ENCODE data around the gene ATP10B.

ATP10B gene

DNA sequence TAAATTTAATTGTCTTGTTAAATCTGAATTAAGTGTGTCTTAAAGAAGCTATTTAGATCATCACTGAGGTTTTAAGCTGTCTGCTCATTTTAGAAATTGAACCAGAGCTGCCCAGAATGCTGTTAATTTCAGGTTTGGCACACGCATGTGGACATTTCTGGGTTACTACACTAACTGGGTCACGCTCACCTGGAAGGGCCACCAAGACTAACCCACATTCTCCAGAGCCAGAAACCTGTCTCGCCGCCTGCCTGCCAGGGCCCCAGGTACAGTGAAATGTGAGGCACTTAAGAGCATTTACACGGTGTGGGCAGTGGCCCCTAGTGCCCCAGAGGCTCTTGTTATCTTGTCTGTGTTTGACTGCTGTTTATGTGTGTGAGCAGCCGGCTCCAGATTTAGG, 46.6 kb downstream of the ATP10B start:
- DNase-seq: no peak

DNA sequence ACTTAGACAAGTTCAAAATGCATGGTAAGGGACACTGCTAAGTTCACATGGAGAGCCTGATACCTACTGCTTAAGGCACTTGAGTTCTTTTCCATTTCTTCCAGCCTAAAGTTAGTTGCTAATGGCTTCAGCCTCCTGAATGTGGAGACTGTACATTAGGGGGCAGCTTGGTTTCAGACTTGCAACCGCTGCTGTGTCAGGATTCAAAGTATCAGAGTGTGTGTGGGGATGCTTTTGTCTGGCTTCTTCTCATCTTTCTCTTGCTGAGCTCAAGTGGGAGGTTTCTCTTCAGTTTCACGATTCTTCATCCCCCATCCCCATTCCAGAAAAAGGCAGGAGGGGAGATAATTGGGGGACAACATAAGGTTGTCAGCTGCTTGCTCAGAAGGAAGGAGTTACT, 49.4 kb downstream of the ATP10B start:
- no peak for DNase-seq

DNA sequence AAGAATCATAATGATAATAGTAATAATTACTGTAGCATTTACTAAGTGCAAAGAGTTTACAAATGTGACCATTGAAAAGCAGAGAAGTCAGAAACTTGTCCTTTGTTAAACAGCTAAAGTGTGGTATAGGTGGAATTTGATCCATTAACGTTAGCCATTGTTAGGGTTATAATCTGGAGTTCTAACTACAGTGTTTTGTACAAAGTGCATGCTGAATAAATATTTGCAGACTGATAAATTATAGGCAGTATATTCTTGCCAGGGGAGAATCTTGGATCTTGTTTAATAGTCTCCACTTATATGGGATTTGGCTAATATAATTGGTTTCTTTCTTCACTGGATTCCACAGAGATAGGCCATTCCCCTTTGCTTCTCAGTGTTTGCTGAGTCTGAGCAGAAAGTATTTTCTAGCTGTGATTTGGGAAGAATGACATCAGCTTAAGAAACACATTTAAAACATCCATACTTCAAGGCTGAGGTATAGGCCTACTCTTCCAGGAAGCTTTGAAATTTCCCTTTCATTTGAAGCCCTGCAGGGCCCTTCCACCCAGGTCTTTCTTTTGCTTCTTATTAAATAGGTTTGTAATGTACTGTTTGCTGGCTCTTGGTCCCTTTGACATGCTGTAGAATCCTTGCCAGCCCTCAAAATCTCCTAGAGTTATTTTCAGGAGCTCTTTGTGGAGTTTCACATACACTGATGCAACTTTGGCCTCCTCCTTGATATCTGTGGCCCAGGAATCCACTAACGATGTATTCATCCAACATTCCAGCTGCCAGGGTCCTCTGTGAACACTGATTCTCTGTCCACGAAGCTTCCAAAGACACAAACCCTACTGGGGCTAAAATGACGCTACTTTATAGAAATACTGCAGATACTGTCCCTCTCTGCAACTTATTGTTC, 51.4 kb downstream of the ATP10B start:
- no peak for DNase-seq

DNA sequence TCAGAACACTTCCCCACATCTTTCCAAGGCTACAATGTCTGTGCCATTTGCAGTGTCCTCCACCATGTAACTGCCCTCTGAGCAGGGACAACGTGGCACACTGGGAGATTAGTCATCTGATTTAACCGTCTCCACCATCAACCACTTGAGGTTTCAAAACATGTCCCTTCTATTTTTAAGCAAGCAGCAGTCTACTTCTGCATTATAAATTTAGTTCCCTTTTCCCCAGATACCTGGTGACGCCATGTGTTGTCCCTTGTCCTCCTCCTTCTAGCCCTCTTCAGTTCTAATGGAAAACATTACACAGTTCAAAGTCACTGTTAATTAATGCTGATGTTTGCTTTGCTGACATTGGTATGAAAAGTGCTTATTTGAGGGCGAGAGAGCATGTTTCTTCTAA, 52.8 kb downstream of the ATP10B start:
- DNase-seq: no peak

DNA sequence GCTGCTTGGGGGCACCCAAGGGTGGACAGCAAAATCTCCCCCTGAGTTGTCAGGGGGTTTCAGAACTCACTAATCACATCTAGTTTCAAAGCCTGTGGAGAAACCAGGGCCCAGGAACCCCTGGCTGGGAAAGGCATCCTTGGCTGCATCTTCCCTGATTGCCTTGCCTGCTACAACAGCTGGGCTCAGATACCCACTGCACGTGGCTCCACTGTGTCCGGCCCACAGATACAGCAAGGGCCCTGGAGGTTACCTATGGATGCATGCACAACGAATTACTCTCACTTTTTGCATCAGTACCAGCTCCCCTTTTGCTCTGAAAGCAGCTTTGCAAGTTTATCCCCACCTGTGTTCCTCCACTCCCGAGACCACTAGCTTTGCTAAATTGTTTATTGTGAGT, 55.0 kb downstream of the ATP10B start:
- DNase-seq: no peak

DNA sequence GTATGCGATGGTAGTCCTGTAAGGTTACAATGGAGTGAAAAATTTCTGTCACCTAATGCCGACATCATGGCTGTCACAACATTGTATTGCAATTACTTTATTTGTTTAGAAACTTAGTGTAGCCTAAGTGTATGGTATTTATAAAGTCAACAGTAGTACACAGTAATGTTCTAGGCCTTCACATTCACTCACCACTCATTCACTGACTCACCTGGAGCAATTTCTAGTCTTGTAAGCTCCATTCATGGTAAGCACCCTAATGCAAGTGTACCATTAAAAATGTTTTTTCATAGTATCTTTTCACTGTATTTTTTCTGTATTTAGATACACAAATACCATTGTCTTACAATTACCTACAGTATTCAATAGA, 58.5 kb downstream of the ATP10B start:
- no peak for DNase-seq

DNA sequence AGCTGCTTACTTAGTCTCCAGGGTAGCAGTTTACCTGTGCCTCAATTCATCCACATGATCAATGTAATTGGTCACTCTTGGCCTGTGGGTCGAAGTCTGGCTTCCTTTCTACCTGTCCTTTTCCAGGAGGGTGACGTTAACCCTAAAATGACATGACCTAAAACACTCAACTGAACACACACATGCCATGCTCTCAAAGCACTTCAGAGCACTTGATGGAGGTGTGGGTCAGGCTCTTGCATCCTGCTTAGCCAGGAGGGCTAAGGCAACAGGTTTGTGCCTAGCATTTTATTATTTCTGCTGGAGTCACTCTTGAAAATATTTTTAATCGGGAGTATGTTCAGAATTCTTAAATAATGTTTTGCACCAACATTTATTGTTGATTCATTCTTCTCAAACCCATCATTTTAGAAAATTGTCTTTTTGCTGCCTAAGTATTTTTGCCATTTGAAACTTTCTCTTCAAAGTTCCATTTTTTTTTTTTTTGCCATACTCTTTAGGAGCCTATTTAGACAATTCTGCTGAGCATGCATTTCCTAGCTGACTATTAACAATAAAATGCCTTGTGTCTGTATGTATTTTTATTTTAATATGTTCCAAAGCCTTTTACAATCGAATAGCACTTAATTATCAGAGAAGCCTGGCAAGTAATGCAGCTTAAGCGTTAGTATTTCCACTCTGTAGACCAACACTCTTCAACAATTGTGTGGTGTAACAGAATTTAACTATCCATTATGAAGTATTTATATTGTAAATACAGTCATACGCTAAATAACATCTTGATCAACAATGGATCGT, 59.1 kb downstream of the ATP10B start:
- DNase-seq: no peak

DNA sequence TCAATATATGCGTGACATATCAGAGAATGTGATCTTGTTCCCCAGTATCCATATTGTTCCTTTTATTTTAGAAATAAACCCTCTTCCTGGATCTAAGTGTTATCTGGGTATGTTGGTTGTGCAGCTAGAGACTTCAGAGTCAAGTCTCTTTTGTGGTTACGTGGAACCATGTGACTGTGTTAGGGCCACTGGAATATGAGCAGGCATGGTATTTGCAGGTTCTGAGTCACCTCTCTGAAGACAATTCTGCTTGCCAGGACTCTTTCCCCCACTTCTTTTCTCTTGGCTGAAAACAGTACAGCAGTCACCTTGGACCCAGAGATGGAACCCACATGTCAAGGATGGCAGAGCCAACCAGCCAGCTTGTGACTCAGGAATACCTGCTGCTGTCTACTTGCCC, 59.7 kb downstream of the ATP10B start:
- DNase-seq: no peak

DNA sequence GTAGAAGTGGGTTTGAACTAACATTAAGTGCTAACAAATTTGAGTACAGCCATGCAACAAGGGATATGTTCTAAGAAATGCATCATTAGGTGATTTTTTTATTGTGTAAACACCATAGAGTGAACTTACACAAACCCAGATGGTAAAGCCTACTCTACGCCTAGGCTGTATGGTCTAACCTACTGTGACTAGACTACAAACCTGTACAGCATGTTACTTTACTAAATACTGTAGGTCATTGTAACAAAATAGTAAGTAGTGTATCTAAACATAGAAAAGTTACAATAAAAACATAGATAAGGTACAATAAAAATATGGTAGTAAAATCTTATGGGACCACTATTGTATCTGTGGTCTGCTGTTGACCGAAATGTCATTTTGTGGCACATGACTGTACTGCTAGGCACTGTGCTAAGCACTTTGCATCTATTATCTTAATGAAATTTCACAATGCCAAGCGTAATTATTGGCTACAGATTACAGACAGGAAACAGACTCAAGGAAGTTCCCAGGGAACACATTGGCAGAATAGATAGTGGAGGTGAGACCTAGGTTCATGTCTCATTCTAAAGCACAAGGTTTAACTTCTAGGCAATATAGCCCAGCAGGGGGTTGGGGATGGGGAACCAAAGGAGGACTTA, 62.7 kb downstream of the ATP10B start:
- DNase-seq: no peak

DNA sequence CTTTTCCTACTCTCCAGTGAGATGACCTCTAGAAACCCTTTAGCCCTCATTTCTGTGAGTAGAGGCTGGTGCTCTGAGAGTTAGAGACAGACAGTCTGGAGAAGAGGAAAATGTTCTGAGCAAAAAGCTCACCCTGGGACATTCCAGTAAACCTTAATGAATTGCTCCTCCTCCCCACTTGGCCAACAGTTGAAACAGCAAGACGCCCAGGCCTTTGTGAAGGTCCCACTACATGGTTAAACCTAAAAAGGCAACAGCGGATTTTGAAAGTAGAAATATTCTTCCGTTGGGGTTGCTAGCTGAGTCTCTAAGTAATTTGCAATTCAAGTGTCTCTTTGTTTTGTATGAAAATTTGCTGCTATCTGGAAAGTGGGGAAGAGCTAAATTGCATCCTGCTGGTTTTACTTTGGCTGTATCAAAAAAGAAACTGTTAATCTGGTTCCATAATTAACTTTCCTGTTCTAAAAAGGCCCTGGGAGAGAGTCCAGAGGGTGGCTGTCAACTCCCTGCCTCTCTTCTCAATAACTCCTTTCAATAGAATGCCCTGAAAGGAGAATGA, 63.8 kb downstream of the ATP10B start:
- no peak for DNase-seq

DNA sequence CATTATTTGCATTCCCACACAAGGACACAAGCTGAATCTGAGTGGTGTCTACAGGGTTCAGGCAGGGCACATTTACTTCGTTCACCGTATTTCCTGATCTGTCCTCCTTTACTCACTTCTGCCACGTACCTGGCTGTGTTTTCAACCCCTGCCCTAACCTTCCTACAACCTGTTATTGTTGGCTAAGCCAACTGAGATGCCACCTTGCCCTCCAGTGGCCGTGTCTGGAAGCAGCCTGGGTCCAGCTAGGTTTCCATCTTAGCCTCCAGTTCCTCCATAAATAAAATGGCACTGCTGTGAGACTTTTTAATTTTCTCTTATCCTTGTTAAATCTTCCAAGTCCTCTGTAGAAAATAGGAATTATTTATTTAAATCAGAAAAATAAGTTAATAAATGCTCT, 64.8 kb downstream of the ATP10B start:
- DNase-seq: no peak

DNA sequence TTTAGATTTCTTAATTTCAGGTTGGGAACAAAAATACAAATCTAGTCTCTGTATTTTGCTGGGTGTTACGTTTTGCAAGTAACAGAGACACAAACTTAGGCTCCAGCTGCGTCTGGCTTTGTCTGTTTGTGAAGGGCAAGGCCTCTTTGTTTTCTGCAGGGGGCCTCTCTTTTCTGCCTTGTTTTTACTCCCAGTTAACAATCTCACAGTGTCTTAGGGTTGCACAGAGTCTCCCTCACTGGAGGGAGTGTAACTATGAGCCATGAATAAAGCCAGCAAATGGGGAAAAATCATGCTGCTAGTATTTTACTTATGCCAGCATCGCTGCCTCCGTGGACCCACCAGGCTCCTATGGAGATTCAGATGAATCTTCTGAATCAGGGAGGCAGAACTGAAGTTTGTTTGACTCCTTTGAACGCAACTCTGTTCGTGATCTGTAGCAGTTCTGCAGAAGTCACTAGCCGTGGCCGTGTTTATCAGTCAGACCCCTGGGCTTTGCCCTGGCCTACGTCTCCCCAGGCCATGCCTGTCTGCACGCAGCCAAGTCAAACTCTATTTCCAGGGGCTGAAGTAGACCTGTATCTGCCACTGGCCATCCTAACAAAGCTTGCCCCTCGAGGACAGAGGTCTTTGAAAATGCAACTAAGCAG, 77.2 kb downstream of the ATP10B start:
- no peak for DNase-seq

DNA sequence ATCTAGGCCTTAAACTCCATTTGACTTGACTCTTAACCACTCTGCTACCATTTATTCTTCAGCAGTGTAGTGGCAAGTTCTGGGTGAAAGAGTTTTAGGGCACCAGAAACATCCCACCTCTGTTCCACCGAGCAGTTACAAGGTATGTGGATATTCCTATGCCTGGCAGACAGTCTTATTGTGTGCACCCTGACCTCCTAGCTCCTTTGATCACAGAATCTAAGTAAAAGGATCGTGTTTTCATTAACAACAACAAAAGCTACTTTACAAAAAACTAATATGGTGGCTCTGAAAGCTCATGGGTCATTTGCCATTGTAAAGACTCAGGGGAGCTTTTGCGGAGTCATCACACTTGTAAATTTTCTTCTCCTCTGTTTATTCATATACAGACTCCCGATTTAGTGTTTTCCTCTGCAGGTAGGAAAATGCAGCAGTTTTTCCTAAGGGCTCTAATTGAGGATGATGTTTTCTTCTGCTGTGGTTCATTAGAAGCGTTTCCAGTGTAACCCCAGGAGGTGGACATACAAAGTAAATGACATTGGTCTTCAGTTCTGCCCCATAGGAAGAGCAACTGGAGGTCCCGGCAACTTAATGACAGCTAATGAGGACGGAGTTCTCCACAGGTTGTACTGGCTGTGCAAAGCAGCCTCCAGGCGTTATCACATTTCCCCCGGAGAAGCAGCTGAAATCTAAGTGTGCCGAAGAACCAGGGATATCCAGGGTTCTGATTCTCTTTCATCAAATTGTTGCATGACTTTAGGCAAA, 78.2 kb downstream of the ATP10B start:
- DNase-seq: no peak

DNA sequence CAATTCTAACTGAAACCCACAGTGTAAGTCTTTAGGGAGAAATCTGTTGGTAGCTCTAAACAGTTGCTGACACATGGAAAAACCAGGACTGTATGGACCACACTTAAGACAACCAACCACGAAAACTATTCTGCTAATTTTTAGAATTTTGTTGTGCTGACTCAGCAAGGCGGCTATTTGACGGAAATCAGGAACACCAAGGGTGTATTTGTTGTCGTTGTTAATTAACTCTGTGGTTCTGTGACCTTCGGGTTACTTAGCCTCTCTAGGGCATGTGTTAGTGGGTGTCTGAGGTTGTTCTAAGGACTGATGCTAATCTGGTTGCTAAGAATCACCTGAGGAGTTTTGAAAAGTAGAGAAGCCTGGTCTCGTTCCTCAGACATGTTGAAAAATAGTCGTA, 79.2 kb downstream of the ATP10B start:
- no peak for DNase-seq

DNA sequence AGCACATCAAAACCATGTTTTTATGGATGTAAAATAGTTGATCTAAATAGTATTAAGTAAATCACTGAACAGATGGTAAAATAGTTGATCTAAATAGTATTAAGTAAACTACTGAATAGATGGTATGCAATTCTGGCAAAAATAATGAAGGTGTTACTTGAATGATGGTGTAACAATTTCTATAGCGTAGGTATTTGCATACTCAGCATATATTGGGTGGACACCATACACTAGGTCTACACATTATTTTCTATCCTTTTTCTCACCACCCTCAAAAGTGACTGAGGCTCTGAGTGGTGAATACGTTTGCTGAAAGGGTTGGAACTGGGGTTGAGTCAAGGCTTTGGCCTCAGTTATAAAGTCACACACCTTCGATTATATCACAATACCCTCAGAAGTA, 81.3 kb downstream of the ATP10B start:
- no peak for DNase-seq

DNA sequence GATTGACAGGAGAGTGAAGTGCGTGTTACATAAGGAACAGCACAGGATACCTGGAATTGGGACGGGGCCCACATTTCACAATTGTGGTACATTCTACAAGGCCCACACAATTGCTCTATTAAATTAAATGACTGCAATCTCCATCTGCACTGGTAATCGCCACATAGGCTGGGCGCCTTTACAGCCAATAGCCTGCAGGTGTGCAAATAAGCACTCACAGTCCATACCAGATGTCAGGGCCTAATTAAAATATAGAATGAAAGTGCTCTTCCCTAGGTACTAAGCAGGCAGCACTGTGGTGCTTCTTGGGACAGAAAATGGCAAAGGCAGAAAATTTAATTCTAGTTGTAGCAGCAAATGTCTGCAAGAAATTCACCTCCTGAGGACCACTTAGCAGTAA, 82.7 kb downstream of the ATP10B start:
- DNase-seq: peak; percentile 2

DNA sequence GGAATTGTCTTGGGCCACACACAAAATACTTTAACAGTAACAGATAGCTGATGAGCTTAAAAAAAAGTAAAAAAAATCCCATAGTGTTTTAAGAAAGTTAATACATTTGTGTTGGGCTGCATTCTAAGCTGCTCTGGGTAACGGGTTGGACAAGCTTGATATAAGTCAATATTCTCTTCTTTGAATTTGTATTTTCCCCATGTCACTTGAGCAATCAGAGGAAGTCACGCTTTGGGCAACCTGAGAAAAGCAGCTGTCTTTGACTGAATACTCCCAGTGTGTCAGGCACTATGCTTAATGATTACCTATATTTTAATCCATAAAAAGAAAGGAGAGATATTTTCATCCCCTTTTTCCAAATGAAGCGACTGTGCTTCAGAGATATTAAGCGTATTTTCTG, 84.9 kb downstream of the ATP10B start:
- no peak for DNase-seq

DNA sequence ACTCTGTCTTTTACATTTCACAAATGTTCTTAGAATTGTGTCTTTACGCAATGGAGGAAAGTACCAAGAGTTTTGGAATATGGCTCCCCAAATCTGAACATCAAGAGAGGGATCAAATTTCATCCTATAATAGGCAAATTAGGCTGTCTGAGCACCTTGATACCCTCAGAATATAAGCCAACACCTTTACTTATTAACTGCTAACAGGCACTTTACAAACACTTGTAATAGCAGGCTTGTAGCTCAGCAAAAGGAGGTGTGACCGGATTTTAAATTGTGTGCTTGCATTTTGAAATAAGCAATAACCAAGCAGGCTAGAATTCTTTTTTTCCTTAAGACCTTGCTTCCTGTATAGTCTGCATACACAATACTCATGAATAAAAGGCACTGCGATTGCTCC, 92.0 kb downstream of the ATP10B start:
- no peak for DNase-seq

DNA sequence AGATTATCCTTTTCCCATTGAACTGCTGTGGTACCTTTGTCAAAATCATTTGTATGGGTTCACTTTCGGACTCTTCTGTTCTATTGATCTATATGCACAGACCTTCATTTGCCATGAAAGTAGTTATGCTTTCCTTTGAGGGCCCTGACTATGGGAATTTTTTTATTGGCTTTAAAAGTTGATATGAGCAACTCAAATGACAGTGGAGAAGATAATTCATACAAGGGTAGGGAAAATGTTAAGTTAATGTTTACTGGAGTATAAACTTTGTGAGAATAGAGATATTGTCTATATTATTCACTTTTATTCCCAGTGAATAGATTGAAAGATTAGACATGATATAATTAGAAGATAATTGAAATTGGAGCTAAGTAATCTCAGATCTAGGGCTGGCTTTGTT, 94.8 kb downstream of the ATP10B start:
- DNase-seq: no peak

DNA sequence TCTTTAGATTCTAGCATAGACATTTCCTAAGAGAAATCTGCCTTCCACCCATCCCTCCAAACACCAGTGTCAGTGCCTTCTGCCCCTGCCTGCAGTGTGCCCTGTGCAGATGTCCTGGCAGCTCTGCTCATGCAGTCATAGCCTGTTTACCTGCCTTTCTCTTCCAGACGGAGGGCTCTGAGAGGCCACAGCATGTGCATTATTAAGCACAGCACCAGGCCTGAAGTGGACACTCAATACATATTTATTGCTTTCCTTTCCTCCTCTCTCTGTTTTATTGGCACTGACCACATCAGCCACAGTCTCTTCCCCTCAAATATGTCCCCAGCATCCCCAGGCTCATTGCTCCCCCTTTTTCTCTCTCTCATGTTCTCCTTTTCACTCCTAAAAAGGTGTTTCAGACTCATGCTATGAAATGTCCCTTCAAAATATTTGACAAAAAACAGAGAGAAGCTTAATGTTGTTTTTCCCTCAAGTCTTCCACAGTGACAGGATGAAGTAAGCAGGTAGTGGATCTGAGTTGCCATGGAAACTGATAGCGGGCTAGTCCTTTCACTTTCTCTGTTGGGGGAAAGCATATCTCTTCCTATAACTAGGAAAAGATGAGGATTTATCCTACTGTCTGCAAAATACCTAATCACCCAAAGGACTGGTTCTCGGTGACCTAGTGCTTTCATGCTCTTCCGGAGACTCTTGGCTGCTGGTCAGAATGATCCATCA, 100.9 kb downstream of the ATP10B start:
- DNase-seq: no peak

DNA sequence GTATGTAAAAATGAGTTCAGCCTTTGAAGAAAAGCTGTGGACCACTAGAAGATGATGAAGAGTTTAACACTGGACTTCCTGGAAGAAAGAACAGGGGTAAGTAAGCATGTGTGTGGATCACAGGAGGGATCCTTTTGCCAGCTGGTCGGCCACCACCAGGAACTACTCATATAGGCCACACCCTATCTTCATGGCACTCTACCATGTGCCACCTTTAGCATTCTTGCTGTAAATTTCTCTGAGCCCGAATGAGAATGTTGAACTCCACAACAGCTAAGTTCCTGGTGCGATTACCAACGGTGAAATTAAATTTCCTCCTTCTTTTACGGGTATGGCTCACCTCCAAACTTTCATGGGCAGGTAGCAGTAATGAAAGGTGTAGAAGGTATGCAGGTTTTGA, 102.3 kb downstream of the ATP10B start:
- no peak for DNase-seq

DNA sequence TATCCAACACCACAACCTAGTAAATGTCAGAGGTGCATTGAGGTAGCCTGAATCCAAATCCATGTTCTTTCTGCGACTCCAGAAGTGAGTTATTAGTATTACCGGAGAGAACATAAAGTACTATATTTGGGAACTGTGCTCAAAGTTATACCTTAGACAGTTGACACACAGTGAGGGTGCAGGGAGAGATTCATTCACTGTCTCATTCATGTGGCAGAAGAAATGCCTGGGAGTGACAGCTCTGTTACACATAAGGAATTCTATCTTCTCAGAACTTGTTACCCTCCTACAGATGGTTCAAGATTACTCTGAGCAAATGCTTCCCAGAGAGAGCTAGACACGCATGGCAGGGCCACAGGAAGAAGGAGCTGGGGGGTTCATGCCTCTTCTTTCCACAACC, 103.0 kb downstream of the ATP10B start:
- DNase-seq: no peak
